MCF 10A (cell line): ENCODE measurements around the gene EPN2. TPM values are rescaled to one million over a fixed set of nuclear protein-coding genes. Genes with fewer than 3 reads are reported as not detected.

Experiments
- BruUV-seq: library from RNA; stranded (reverse); fragments of 400-500 nt; replicated peaks from 2 replicates; lab custom pipeline; 2021; lab: Mats Ljungman, UMichigan
- CTCF ChIA-PET: fragments of 300-600 bp; sonication (Branson Sonifier 250); formaldehyde crosslinking; extraction: SDS; loops from one replicate; lab custom pipeline; 2021; ENCODE audit warnings: antibody characterized with exemption, inconsistent platforms; lab: Yijun Ruan, JAX
- POLR2A ChIA-PET: fragments of 300-600, 350-650 bp; sonication (Branson Sonifier 250); formaldehyde crosslinking; extraction: SDS; loops from one replicate; lab custom pipeline; 2020; ENCODE audit warnings: antibody characterized with exemption, inconsistent platforms; lab: Yijun Ruan, JAX
- DNase-seq: peaks from one replicate; pipeline ENCODE4 v3.0.0-alpha.2; 2018; ENCODE audit not compliant: unreplicated experiment
- H3K27ac Mint-ChIP-seq: one replicate; pipeline ENCODE4 v1.8.0; 2022; ENCODE audit warnings: mild to moderate bottlenecking, low read depth, mixed read lengths; ENCODE audit not compliant: unreplicated experiment
- H3K27me3 Mint-ChIP-seq: one replicate; pipeline ENCODE4 v1.8.0; 2022; ENCODE audit warnings: mixed read lengths; ENCODE audit not compliant: insufficient read depth, unreplicated experiment
- H3K36me3 Mint-ChIP-seq: one replicate; pipeline ENCODE4 v1.8.0; 2022; ENCODE audit warnings: mild to moderate bottlenecking, moderate library complexity, mixed read lengths; ENCODE audit not compliant: insufficient read depth, unreplicated experiment
- H3K4me1 Mint-ChIP-seq: one replicate; pipeline ENCODE4 v1.8.0; 2022; ENCODE audit warnings: mixed read lengths; ENCODE audit not compliant: insufficient read depth, unreplicated experiment
- H3K4me3 Mint-ChIP-seq: one replicate; pipeline ENCODE4 v1.8.0; 2022; ENCODE audit warnings: mild to moderate bottlenecking, moderate library complexity, mixed read lengths; ENCODE audit not compliant: unreplicated experiment
- H3K9me3 Mint-ChIP-seq: one replicate; pipeline ENCODE4 v1.8.0; 2022; ENCODE audit warnings: mixed read lengths; ENCODE audit not compliant: unreplicated experiment
- CTCF ChIP-seq: fragments of 200-600 bp; IDR thresholded peaks from one replicate; pipeline ENCODE4 v1.8.0; 2022; ENCODE audit warnings: antibody characterized with exemption, mild to moderate bottlenecking; ENCODE audit not compliant: unreplicated experiment
- intact Hi-C: fragments of 100-400 bp; cut with micrococcal nuclease; formaldehyde crosslinking; loops from 2 replicates; pipeline ENCODE4 v1.14.1; 2022
- total RNA-seq: library from RNA; stranded (reverse); gene quantifications from 2 replicates; pipeline ENCODE4 v1.2.3, GENCODE V29; 2022

Gene EPN2
- total RNA-seq, 1 experiment from 2014 or later = 35.1 TPM

GRCh38 chr17:19354748-19355147, 117.6 kb downstream of the EPN2 start:
- ChIA-PET CTCF (interaction anchor here (1.1 to 1.9 kb wide), 4 partner anchors 8 to 411 kb away, joined by 3 to 9 read pairs (median 6); partner anchors contain the start of genes B9D1 and MAPK7), POLR2A (interaction anchor here (0.7 to 1.4 kb wide), 5 partner anchors 8 to 27 kb away, joined by 3 to 13 read pairs (median 3); partner anchors contain the start of gene B9D1)
- Mint-ChIP-seq H3K4me1 (peaks cover 14% of the 10 kb centered on the region), H3K9me3 (no peaks in the 10 kb centered on the region), H3K27me3 (no peaks in the 10 kb centered on the region), H3K27ac (peak overlapping the region; percentile 64), H3K4me3 (no peak overlapping the region), H3K36me3 (peaks cover 26% of the 10 kb centered on the region)
- intact Hi-C loops = no loop called here
- no TSS peak for BruUV-seq
- DNase-seq = no peak
- no peak for TF ChIP-seq CTCF

DNA sequence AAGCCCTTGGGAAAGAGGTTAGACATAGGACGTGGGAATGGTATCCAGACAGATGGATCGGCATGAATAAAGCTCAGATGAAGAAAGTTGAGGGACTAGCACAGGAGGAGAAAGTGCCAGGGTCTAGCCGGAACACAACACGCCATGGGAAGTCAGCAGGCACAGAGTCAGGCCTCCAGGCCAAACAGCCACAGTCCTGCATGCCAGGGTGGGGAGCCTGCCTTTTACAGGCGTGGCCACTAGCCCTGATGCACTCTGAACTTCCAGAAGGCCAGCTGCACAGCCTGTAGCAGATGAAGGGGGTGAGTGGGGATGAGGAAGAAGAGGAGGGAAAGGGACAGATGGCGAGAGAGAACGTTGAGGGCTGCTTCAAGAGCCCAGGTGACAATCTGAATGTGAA, 120.2 kb downstream of the EPN2 start:
- POLR2A ChIA-PET = no interaction called here
- BruUV-seq = no TSS peak
- H3K36me3 Mint-ChIP-seq = peaks cover 21% of the 10 kb centered on the region
- H3K27ac Mint-ChIP-seq = no peak overlapping the region
- no peaks in the 10 kb centered on the region for H3K9me3 Mint-ChIP-seq
- H3K27me3 Mint-ChIP-seq = no peaks in the 10 kb centered on the region
- CTCF ChIA-PET = interaction anchor here (0.8 kb wide), 1 partner anchor 1459 kb away, joined by 3 read pairs; no protein-coding TSS in a partner anchor
- no peak for DNase-seq
- intact Hi-C loops = no loop called here
- H3K4me3 Mint-ChIP-seq = no peak overlapping the region
- TF ChIP-seq CTCF = no peak
- H3K4me1 Mint-ChIP-seq = peaks cover 22% of the 10 kb centered on the region

DNA sequence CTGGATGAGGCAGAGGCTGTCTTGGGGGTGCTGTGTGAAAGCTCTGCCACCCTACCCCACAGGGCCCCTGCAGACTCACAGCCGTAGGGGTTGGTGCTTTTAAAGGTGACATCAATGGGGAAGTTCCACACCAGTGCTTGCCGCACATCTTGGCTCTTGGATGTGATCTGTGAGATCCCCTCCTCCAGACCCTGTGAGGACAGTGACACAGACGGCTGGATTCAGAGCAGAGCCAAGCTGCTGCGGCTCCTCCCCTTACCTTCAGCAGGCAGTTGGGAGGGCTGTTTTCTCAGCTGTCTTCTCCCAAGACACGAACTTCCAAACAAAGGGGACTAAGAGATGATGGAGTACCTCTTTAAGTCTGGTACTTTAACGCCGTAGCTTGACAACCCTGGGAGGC, 120.6 kb downstream of the EPN2 start:
- no peak for TF ChIP-seq CTCF
- intact Hi-C loops = no loop called here
- no peaks in the 10 kb centered on the region for H3K27me3 Mint-ChIP-seq
- ChIA-PET POLR2A (interaction anchor here (1.1 to 1.2 kb wide), 2 partner anchors 21 to 90 kb away, joined by 3 to 7 read pairs; partner anchors contain the start of gene MAPK7), CTCF (interaction anchor here (0.8 kb wide), 1 partner anchor 1460 kb away, joined by 3 read pairs; no protein-coding TSS in a partner anchor)
- DNase-seq = no peak
- no TSS peak for BruUV-seq
- H3K27ac Mint-ChIP-seq = no peak overlapping the region
- H3K36me3 Mint-ChIP-seq = peaks cover 18% of the 10 kb centered on the region
- H3K4me3 Mint-ChIP-seq = no peak overlapping the region
- H3K4me1 Mint-ChIP-seq = peaks cover 22% of the 10 kb centered on the region
- H3K9me3 Mint-ChIP-seq = no peaks in the 10 kb centered on the region

- POLR2A ChIA-PET = no interaction called here
- no peaks in the 10 kb centered on the region for H3K27me3 Mint-ChIP-seq
- H3K4me3 Mint-ChIP-seq = no peak overlapping the region
- H3K9me3 Mint-ChIP-seq = no peaks in the 10 kb centered on the region
- intact Hi-C loops = no loop called here
- peaks cover 17% of the 10 kb centered on the region for H3K4me1 Mint-ChIP-seq
- no TSS peak for BruUV-seq
- no peak overlapping the region for H3K27ac Mint-ChIP-seq
- CTCF ChIA-PET = interaction anchor here (0.7 to 1.2 kb wide), 2 partner anchors 62 to 88 kb away, joined by 3 read pairs; no protein-coding TSS in a partner anchor
- no peak for DNase-seq
- no peak for TF ChIP-seq CTCF
- peaks cover 18% of the 10 kb centered on the region for H3K36me3 Mint-ChIP-seq
Observed at GRCh38 chr17:19359151-19359550, 122.0 kb downstream of the EPN2 start.
